Measurements from ENCODE around the gene PARD3.

The PARD3 gene

GRCh38 chr10:34192646-34193045 is 622.5 kb downstream of the PARD3 start:
- no peak for DNase-seq

- no peak for DNase-seq
These were observed 623.7 kb downstream of the PARD3 start for GRCh38 chr10:34191406-34191805.

GRCh38 chr10:34190580-34190979 is 624.5 kb downstream of the PARD3 start:
- DNase-seq, result no peak

GRCh38 chr10:34189830-34190229 is 625.3 kb downstream of the PARD3 start:
- no peak for DNase-seq

- no peak for DNase-seq
These were observed 626.9 kb downstream of the PARD3 start for GRCh38 chr10:34188221-34188620.

GRCh38 chr10:34187201-34187600 is 627.9 kb downstream of the PARD3 start:
- no peak for DNase-seq

- DNase-seq, result no peak
These were observed 628.4 kb downstream of the PARD3 start for GRCh38 chr10:34186745-34187144.

- DNase-seq, result no peak
These were observed 629.1 kb downstream of the PARD3 start for GRCh38 chr10:34185998-34186397.

GRCh38 chr10:34184939-34185386 is 630.1 kb downstream of the PARD3 start:
- no peak for DNase-seq

- no peak for DNase-seq
These were observed 630.7 kb downstream of the PARD3 start for GRCh38 chr10:34184397-34184796.

GRCh38 chr10:34183016-34183796 is 631.9 kb downstream of the PARD3 start:
- DNase-seq, result no peak

- DNase-seq, result no peak
These were observed 633.4 kb downstream of the PARD3 start for GRCh38 chr10:34181553-34182300.

GRCh38 chr10:34180749-34181148 is 634.3 kb downstream of the PARD3 start:
- DNase-seq, result no peak

GRCh38 chr10:34179280-34179679 is 635.8 kb downstream of the PARD3 start:
- no peak for DNase-seq

GRCh38 chr10:34178756-34179155 is 636.3 kb downstream of the PARD3 start:
- DNase-seq, result no peak

- no peak for DNase-seq
These were observed 636.9 kb downstream of the PARD3 start for GRCh38 chr10:34178196-34178595.

GRCh38 chr10:34177445-34177844 is 637.7 kb downstream of the PARD3 start:
- DNase-seq, result no peak

- no peak for DNase-seq
These were observed 638.7 kb downstream of the PARD3 start for GRCh38 chr10:34176351-34176750.

- no peak for DNase-seq
These were observed 640.0 kb downstream of the PARD3 start for GRCh38 chr10:34175121-34175520.

GRCh38 chr10:34172936-34173533 is 642.1 kb downstream of the PARD3 start:
- no peak for DNase-seq

GRCh38 chr10:34171957-34172527 is 643.1 kb downstream of the PARD3 start:
- no peak for DNase-seq

- no peak for DNase-seq
These were observed 645.4 kb downstream of the PARD3 start for GRCh38 chr10:34169677-34170076.

GRCh38 chr10:34169131-34169530 is 646.0 kb downstream of the PARD3 start:
- no peak for DNase-seq

GRCh38 chr10:34168439-34168838 is 646.7 kb downstream of the PARD3 start:
- no peak for DNase-seq
